ENCODE results near the gene PAPSS1. TPM values are rescaled to one million over a fixed set of nuclear protein-coding genes. Genes with fewer than 3 reads are reported as not detected.

PAPSS1 gene
- total and polyA plus RNA-seq, 2 donors from 2014 or later: 28.1 to 47.7 TPM

- Histone ChIP-seq H3K27ac (ENCODE audit: low read depth in 2 of 2, low read length in 2 of 2) (no peak overlapping the region), H3K27me3 (ENCODE audit: control insufficient read depth, insufficient read depth, low read length) (no peaks in the 10 kb centered on the region), H3K9me3 (ENCODE audit: control insufficient read depth in 2 of 3, insufficient read depth in 1 of 3, low read length in 3 of 3) (peaks cover 0 to 22% (median 0%) of the 10 kb centered on the region in 3 donors), H3K4me3 (ENCODE audit: low read length in 3 of 3) (no peak overlapping the region), H3K9ac (ENCODE audit: low read length in 3 of 3) (no peak overlapping the region), H3K36me3 (ENCODE audit: control insufficient read depth in 2 of 3, insufficient read depth in 3 of 3, low read length in 3 of 3) (no peaks in the 10 kb centered on the region), H3K4me1 (ENCODE audit: control insufficient read depth in 2 of 3, insufficient read depth in 2 of 3, low read depth in 1 of 3, low read length in 3 of 3) (no peaks in the 10 kb centered on the region)
- FAIRE-seq (no peak), DNase-seq (no peak)
- TF ChIP-seq, protein P1, sequence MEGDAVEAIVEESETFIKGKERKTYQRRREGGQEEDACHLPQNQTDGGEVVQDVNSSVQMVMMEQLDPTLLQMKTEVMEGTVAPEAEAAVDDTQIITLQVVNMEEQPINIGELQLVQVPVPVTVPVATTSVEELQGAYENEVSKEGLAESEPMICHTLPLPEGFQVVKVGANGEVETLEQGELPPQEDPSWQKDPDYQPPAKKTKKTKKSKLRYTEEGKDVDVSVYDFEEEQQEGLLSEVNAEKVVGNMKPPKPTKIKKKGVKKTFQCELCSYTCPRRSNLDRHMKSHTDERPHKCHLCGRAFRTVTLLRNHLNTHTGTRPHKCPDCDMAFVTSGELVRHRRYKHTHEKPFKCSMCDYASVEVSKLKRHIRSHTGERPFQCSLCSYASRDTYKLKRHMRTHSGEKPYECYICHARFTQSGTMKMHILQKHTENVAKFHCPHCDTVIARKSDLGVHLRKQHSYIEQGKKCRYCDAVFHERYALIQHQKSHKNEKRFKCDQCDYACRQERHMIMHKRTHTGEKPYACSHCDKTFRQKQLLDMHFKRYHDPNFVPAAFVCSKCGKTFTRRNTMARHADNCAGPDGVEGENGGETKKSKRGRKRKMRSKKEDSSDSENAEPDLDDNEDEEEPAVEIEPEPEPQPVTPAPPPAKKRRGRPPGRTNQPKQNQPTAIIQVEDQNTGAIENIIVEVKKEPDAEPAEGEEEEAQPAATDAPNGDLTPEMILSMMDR (IDR thresholded peaks at IDR 0.05; ENCODE audit: borderline replicate concordance, extremely low read depth, insufficient read depth): no peak
- intact Hi-C loops (cut with DNase I): no loop called here
Measured at GRCh38 chr4:107593230-107593629, 126.8 kb downstream of the PAPSS1 start.

GRCh38 chr4:107592519-107592918 is 127.5 kb downstream of the PAPSS1 start:
- H3K9ac ChIP-seq (ENCODE audit: low read length in 3 of 3): no peak overlapping the region
- H3K36me3 ChIP-seq (ENCODE audit: control insufficient read depth in 2 of 3, insufficient read depth in 3 of 3, low read length in 3 of 3): no peaks in the 10 kb centered on the region
- H3K4me1 ChIP-seq (ENCODE audit: control insufficient read depth in 2 of 3, insufficient read depth in 2 of 3, low read depth in 1 of 3, low read length in 3 of 3): no peaks in the 10 kb centered on the region
- intact Hi-C loops (cut with DNase I): no loop called here
- DNase-seq (no peak), FAIRE-seq (no peak)
- TF ChIP-seq, protein P1 (IDR thresholded peaks at IDR 0.05; ENCODE audit: borderline replicate concordance, extremely low read depth, insufficient read depth): no peak
- H3K27me3 ChIP-seq (ENCODE audit: control insufficient read depth, insufficient read depth, low read length): no peaks in the 10 kb centered on the region
- peaks cover 0 to 28% (median 0%) of the 10 kb centered on the region in 3 donors for H3K9me3 ChIP-seq (ENCODE audit: control insufficient read depth in 2 of 3, insufficient read depth in 1 of 3, low read length in 3 of 3)
- no peak overlapping the region for H3K4me3 ChIP-seq (ENCODE audit: low read length in 3 of 3)
- H3K27ac ChIP-seq (ENCODE audit: low read depth in 2 of 2, low read length in 2 of 2): no peak overlapping the region

DNA sequence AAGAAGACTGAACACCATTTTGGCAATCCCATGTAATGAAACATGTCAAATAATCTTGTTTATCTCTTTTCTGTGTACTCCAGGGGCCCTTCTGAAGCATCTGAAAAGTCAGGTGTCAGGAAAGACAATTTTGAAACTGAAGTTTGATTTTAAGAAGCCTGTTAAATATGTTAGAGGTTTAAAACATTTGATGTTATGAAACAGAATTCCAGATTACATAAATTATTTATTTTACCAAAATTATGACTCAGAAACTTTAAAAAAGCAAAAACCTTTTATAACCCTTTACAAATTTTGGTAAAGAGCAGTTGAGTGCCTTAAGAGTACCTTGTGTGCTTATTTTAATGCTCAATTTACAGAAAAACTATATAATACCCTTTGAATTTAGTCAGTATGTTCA is 130.8 kb downstream of the PAPSS1 start:
- H3K9me3 ChIP-seq (ENCODE audit: control insufficient read depth in 2 of 3, insufficient read depth in 1 of 3, low read length in 3 of 3): peaks cover 0 to 33% (median 0%) of the 10 kb centered on the region in 3 donors
- no peak overlapping the region for H3K27ac ChIP-seq (ENCODE audit: low read depth in 2 of 2, low read length in 2 of 2)
- FAIRE-seq: no peak
- H3K27me3 ChIP-seq (ENCODE audit: control insufficient read depth, insufficient read depth, low read length): no peaks in the 10 kb centered on the region
- H3K4me3 ChIP-seq (ENCODE audit: low read length in 3 of 3): no peak overlapping the region
- TF ChIP-seq, protein P1 (IDR thresholded peaks at IDR 0.05; ENCODE audit: borderline replicate concordance, extremely low read depth, insufficient read depth): no peak
- no peak for DNase-seq
- intact Hi-C loops (cut with DNase I): no loop called here
- no peaks in the 10 kb centered on the region for H3K4me1 ChIP-seq (ENCODE audit: control insufficient read depth in 2 of 3, insufficient read depth in 2 of 3, low read depth in 1 of 3, low read length in 3 of 3)
- no peak overlapping the region for H3K9ac ChIP-seq (ENCODE audit: low read length in 3 of 3)
- H3K36me3 ChIP-seq (ENCODE audit: control insufficient read depth in 2 of 3, insufficient read depth in 3 of 3, low read length in 3 of 3): no peaks in the 10 kb centered on the region

DNA sequence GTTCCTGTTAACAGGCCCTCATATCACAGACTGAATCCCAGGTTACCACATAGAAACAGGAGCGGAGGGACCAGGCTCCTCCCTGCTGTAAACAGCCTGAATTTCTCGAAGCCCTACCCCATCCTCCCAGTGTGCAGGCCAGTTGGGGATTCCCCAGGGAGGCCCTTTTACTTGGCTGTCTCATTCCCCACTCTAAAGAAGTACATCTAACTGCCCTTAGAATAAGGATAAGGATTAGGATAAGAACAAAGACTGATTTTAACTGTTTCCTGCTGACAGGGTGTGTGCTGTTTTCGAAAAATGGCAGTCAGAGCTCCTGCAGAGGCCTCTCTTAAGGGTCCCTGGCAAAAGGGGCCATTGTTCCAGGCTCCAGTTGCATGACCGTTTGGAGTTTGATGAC is 133.7 kb downstream of the PAPSS1 start:
- no peaks in the 10 kb centered on the region for H3K27me3 ChIP-seq (ENCODE audit: control insufficient read depth, insufficient read depth, low read length)
- TF ChIP-seq, protein P1 (IDR thresholded peaks at IDR 0.05; ENCODE audit: borderline replicate concordance, extremely low read depth, insufficient read depth): no peak
- no peak overlapping the region for H3K9ac ChIP-seq (ENCODE audit: low read length in 3 of 3)
- no peak for DNase-seq
- H3K4me1 ChIP-seq (ENCODE audit: control insufficient read depth in 2 of 3, insufficient read depth in 2 of 3, low read depth in 1 of 3, low read length in 3 of 3): no peaks in the 10 kb centered on the region
- intact Hi-C loops (cut with DNase I): no loop called here
- H3K4me3 ChIP-seq (ENCODE audit: low read length in 3 of 3): no peak overlapping the region
- H3K27ac ChIP-seq (ENCODE audit: low read depth in 2 of 2, low read length in 2 of 2): no peak overlapping the region
- no peaks in the 10 kb centered on the region for H3K36me3 ChIP-seq (ENCODE audit: control insufficient read depth in 2 of 3, insufficient read depth in 3 of 3, low read length in 3 of 3)
- H3K9me3 ChIP-seq (ENCODE audit: control insufficient read depth in 2 of 3, insufficient read depth in 1 of 3, low read length in 3 of 3): peaks cover 0 to 33% (median 0%) of the 10 kb centered on the region in 3 donors
- no peak for FAIRE-seq

All from kidney (tissue), 14 donors.